ENCODE data around the gene TMEM273. TPM values are rescaled to one million over a fixed set of nuclear protein-coding genes. Genes with fewer than 3 reads are reported as not detected.

The TMEM273 gene
- total and polyA plus RNA-seq, 4 donors = 12.0 to 41.8 (median 17.5) TPM

GRCh38 chr10:49173201-49173772 lies 14.9 kb downstream of the TMEM273 start:
- Histone ChIP-seq H3K9me3 (ENCODE audit: control insufficient read depth in 4 of 4, insufficient read depth in 3 of 4, low read length in 3 of 4) (no peaks in the 10 kb centered on the region), H3K27me3 (ENCODE audit: control insufficient read depth in 3 of 3, insufficient read depth in 3 of 3, low read length in 2 of 3) (no peaks in the 10 kb centered on the region), H3K36me3 (ENCODE audit: control insufficient read depth in 4 of 4, insufficient read depth in 4 of 4, low read length in 4 of 4) (no peaks in the 10 kb centered on the region), H3K9ac (ENCODE audit: insufficient read depth in 1 of 2, low read length in 2 of 2) (no peak overlapping the region), H3K27ac (ENCODE audit: low read depth in 1 of 2, low read length in 1 of 2) (no peak overlapping the region), H3K4me1 (ENCODE audit: control insufficient read depth in 5 of 5, insufficient read depth in 5 of 5, low read length in 5 of 5) (peaks cover 0 to 14% (median 5%) of the 10 kb centered on the region in 5 donors), H3K4me3 (no peak overlapping the region)
- WGBS, 2 donors = 92 to 93% methylated on average over 11 of the region's 11 CpGs
- no peak for TF ChIP-seq CTCF (IDR thresholded peaks at IDR 0.05; ENCODE audit: control extremely low read depth, extremely low read depth)
- no peak for ATAC-seq (ENCODE audit: insufficient read depth, low FRiP score)
- DNase-seq = no peak

- Histone ChIP-seq H3K9ac (ENCODE audit: insufficient read depth in 1 of 2, low read length in 2 of 2) (no peak overlapping the region), H3K9me3 (ENCODE audit: control insufficient read depth in 4 of 4, insufficient read depth in 3 of 4, low read length in 3 of 4) (no peaks in the 10 kb centered on the region), H3K4me3 (no peak overlapping the region), H3K36me3 (ENCODE audit: control insufficient read depth in 4 of 4, insufficient read depth in 4 of 4, low read length in 4 of 4) (no peaks in the 10 kb centered on the region), H3K4me1 (ENCODE audit: control insufficient read depth in 5 of 5, insufficient read depth in 5 of 5, low read length in 5 of 5) (peaks cover 0 to 8% (median 5%) of the 10 kb centered on the region in 5 donors), H3K27ac (ENCODE audit: low read depth in 1 of 2, low read length in 1 of 2) (no peak overlapping the region), H3K27me3 (ENCODE audit: control insufficient read depth in 3 of 3, insufficient read depth in 3 of 3, low read length in 2 of 3) (no peaks in the 10 kb centered on the region)
- DNase-seq = no peak
- 86 to 94% methylated on average over 3 of the region's 3 CpGs for WGBS, 2 donors
- no peak for ATAC-seq (ENCODE audit: insufficient read depth, low FRiP score)
- TF ChIP-seq CTCF (IDR thresholded peaks at IDR 0.05; ENCODE audit: control extremely low read depth, extremely low read depth) = no peak
Observed at GRCh38 chr10:49172777-49173132, 15.4 kb downstream of the TMEM273 start.

DNA sequence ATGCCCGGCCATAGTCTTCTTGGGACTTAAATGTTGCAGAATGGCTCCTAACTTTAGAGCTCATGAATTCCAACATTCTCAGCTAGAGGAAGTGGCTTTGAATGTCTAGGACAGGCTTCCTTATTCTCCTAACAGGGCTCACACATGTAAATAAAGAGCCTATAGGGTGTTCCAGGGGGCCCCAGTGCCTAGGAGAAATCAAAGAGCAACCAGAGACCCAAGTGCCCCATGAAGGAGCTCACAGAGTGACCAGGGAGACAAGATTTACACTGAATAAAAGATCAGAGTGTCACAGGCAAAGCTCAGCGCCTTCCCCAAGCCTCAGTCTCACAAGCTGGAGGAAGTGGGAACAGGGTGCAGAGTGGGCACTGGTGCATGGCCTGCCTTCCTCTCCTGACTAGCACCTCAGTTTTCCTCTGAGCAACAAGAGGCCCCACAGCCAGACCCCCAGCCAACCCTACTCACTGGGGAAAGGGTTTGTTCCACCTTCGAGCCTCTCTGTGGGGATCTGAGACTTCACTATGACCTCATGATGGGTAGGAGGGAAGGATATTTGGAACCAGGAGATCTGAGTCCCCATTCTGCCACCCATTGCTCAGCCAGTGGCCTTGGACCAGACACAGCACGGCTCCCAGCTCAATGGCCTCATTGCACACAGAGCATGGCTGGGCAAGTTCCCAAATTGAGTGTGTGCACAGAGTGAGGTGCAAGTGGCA lies 16.0 kb downstream of the TMEM273 start:
- peaks cover 0 to 7% (median 5%) of the 10 kb centered on the region in 5 donors for H3K4me1 ChIP-seq (ENCODE audit: control insufficient read depth in 5 of 5, insufficient read depth in 5 of 5, low read length in 5 of 5)
- TF ChIP-seq CTCF (IDR thresholded peaks at IDR 0.05; ENCODE audit: control extremely low read depth, extremely low read depth) = no peak
- no peak overlapping the region for H3K27ac ChIP-seq (ENCODE audit: low read depth in 1 of 2, low read length in 1 of 2)
- H3K9me3 ChIP-seq (ENCODE audit: control insufficient read depth in 4 of 4, insufficient read depth in 3 of 4, low read length in 3 of 4) = no peaks in the 10 kb centered on the region
- no peak for DNase-seq
- no peaks in the 10 kb centered on the region for H3K36me3 ChIP-seq (ENCODE audit: control insufficient read depth in 4 of 4, insufficient read depth in 4 of 4, low read length in 4 of 4)
- no peak overlapping the region for H3K4me3 ChIP-seq
- H3K9ac ChIP-seq (ENCODE audit: insufficient read depth in 1 of 2, low read length in 2 of 2) = no peak overlapping the region
- ATAC-seq (ENCODE audit: insufficient read depth, low FRiP score) = no peak
- no peaks in the 10 kb centered on the region for H3K27me3 ChIP-seq (ENCODE audit: control insufficient read depth in 3 of 3, insufficient read depth in 3 of 3, low read length in 2 of 3)
- WGBS, 2 donors = 86 to 96% methylated on average over 4 of the region's 4 CpGs
